Loucy (cell line): ENCODE measurements around the gene RHCE.
"Not testable (repeated sequence)": the region's sequence is repeated elsewhere in the genome, so short reads cannot be mapped to it uniquely, and the experiment has no call there.

ENCODE experiments used
- H2AFZ ChIP-seq: fragments of 200-600 bp; sonication (generic); 2 replicates; pipeline ENCODE4 v1.6.0; 2016; ENCODE audit warnings: antibody characterized with exemption, mild to moderate bottlenecking, low read length, moderate library complexity
- H3F3A ChIP-seq: fragments of 200-600 bp; 2 replicates; pipeline ENCODE4 v1.6.0; 2016; ENCODE audit warnings: antibody characterized with exemption, low read depth, mild to moderate bottlenecking
- H3K27me3 ChIP-seq: fragments of 200-600 bp; sonication (generic); 2 replicates; pipeline ENCODE4 v1.6.1; 2014; ENCODE audit warnings: low read length, mild to moderate bottlenecking; ENCODE audit not compliant: insufficient read depth, poor library complexity, severe bottlenecking
- H3K36me3 ChIP-seq: fragments of 200-600 bp; sonication (generic); 2 replicates; pipeline ENCODE4 v1.6.1; 2016; ENCODE audit warnings: low read length; ENCODE audit not compliant: insufficient read depth
- H3K4me1 ChIP-seq: fragments of 200-600 bp; sonication (generic); 2 replicates; pipeline ENCODE4 v1.5.1; 2014; ENCODE audit warnings: low read length, mild to moderate bottlenecking; ENCODE audit not compliant: insufficient read depth, poor library complexity, severe bottlenecking
- H3K4me2 ChIP-seq: fragments of 200-600 bp; sonication (generic); 2 replicates; pipeline ENCODE4 v1.6.0; 2014; ENCODE audit warnings: antibody characterized with exemption, low read length, low read depth, mild to moderate bottlenecking; ENCODE audit not compliant: poor library complexity, severe bottlenecking
- H3K4me3 ChIP-seq: fragments of 200-600 bp; sonication (generic); 2 replicates; pipeline ENCODE4 v1.5.1; 2014; ENCODE audit warnings: low read length, mild to moderate bottlenecking, mixed read lengths; ENCODE audit not compliant: poor library complexity, severe bottlenecking
- H3K79me2 ChIP-seq: fragments of 200-600 bp; sonication (generic); 2 replicates; pipeline ENCODE4 v1.6.1; 2014; ENCODE audit warnings: low read length; ENCODE audit not compliant: insufficient read depth
- H3K9ac ChIP-seq: fragments of 200-600 bp; sonication (generic); 2 replicates; pipeline ENCODE4 v1.6.0; 2014; ENCODE audit warnings: mild to moderate bottlenecking, low read depth, low read length, moderate library complexity; ENCODE audit not compliant: poor library complexity, severe bottlenecking
- H3K9me2 ChIP-seq: fragments of 200-600 bp; sonication (generic); replicated peaks from 2 replicates; pipeline ENCODE4 v1.6.1; 2016; ENCODE audit warnings: low read depth, low read length, mixed read lengths
- H3K9me3 ChIP-seq: fragments of 200-600 bp; sonication (generic); 2 replicates; pipeline ENCODE4 v1.6.1; 2014; ENCODE audit warnings: mild to moderate bottlenecking, antibody characterized with exemption, low read length, low read depth; ENCODE audit not compliant: insufficient read depth
- H4K20me1 ChIP-seq: fragments of 200-600 bp; sonication (generic); 2 replicates; pipeline ENCODE4 v1.6.0; 2014; ENCODE audit warnings: antibody characterized with exemption, low read length, mild to moderate bottlenecking; ENCODE audit not compliant: insufficient read depth, poor library complexity, severe bottlenecking

Gene RHCE

DNA sequence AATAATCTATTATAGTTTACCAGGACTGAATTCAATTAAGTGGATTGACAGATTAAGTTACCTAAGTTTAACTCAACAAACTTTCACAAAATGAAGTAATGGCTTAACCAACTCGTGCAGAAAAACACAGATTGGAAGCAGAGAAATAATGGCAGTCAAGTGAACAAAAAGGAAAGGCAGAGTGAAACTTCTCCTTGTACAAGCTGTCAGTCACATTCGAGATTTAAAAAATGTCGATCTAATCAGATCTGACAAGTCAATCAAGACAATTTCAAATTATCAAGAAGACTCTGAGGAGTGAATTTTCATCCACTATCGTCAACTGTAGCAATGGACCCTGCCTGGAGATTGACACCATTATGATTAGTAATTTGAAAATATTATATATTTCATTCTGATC lies 3.3 kb downstream of the RHCE start:
- H3K27me3 ChIP-seq, H3F3A ChIP-seq, H2AFZ ChIP-seq, H3K4me2 ChIP-seq, H3K9ac ChIP-seq, H3K79me2 ChIP-seq, H3K9me2 ChIP-seq, H3K36me3 ChIP-seq, H3K9me3 ChIP-seq, H3K4me3 ChIP-seq, H3K4me1 ChIP-seq, H4K20me1 ChIP-seq: not testable (repeated sequence)

DNA sequence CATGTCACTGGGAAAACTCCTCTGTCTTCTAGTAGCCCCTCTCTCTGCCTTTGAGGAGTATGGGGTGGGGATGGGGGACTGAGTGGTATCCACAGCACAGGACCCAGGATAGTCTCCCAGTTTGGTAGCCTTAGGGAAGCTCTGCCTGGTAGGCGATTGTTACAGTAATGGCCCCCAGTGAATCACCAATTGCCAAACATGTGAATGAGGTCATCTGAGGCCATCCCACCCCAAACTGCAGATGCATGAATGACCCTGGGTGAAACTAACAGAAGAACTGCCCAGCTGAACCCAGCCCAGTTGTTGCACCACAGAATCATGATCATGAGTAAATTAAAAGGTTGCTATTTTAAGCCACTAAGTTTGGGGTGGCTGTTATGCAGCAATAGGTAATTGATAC lies 6.0 kb downstream of the RHCE start:
- not testable (repeated sequence) for H3K9ac ChIP-seq, H3K9me3 ChIP-seq, H3F3A ChIP-seq, H3K4me1 ChIP-seq, H3K4me3 ChIP-seq, H3K27me3 ChIP-seq, H3K79me2 ChIP-seq, H3K36me3 ChIP-seq, H4K20me1 ChIP-seq, H2AFZ ChIP-seq, H3K9me2 ChIP-seq, H3K4me2 ChIP-seq

DNA sequence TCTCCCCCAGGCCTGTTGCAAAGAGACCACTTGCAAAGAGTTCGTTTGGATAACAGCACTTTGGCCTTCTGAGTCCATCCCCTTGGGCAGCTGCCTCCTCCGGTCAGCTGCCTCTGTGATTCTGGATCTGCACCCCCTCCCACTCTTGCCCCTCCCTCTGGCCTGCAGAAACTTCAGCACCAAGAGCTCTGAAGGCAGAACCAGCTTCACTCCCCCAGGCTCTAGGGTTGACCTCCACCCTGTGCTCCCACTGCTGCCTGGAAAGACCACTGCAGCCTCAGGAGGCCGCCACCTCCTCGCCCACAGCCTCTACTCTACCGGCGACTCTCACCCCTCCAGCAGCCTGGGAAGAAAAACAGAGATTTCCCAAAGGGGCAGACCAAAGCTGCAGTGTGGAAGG lies 6.5 kb downstream of the RHCE start:
- H3F3A ChIP-seq, H3K36me3 ChIP-seq, H3K27me3 ChIP-seq, H2AFZ ChIP-seq, H3K9ac ChIP-seq, H4K20me1 ChIP-seq, H3K9me3 ChIP-seq, H3K4me1 ChIP-seq, H3K79me2 ChIP-seq, H3K4me3 ChIP-seq, H3K4me2 ChIP-seq, H3K9me2 ChIP-seq: not testable (repeated sequence)

DNA sequence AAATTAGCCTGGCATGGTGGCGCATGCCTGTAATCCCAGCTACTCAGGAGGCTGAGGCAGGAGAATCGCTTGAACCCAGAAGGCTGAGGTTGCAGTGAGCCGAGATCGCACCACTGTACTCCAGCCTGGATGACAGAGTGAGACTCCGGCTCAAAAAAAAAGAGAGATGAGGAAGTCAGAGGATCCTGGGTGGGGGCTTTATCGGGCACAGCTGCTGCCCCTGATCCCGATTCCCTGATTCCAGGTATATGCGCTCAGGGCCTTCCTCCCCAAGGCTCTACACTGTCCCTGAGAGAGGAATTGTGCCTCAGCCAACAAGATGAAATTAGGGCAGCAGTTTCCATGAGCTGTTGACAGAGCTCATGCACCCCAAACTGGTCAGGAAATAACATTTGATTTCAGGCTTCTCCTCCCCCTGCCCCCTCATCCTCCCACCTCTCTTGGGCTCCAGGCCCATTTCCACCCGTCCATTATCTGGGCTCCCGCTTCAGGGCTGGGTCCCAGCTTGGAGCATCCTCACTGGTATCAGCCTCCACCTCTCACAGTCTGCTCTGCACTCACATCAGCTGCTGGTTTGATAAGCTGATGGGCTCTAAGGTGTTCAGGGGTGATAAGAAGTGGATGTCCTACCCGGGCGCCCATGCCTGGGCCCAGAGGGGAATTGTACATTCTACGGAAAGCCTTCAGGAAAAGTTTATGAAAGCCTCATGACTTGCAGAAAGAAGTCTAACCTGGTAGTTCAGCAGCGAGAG lies 7.6 kb downstream of the RHCE start:
- H3K4me1 ChIP-seq, H3F3A ChIP-seq, H3K79me2 ChIP-seq, H3K27me3 ChIP-seq, H2AFZ ChIP-seq, H3K36me3 ChIP-seq, H4K20me1 ChIP-seq, H3K9me3 ChIP-seq, H3K4me3 ChIP-seq, H3K9me2 ChIP-seq, H3K9ac ChIP-seq, H3K4me2 ChIP-seq: not testable (repeated sequence)

DNA sequence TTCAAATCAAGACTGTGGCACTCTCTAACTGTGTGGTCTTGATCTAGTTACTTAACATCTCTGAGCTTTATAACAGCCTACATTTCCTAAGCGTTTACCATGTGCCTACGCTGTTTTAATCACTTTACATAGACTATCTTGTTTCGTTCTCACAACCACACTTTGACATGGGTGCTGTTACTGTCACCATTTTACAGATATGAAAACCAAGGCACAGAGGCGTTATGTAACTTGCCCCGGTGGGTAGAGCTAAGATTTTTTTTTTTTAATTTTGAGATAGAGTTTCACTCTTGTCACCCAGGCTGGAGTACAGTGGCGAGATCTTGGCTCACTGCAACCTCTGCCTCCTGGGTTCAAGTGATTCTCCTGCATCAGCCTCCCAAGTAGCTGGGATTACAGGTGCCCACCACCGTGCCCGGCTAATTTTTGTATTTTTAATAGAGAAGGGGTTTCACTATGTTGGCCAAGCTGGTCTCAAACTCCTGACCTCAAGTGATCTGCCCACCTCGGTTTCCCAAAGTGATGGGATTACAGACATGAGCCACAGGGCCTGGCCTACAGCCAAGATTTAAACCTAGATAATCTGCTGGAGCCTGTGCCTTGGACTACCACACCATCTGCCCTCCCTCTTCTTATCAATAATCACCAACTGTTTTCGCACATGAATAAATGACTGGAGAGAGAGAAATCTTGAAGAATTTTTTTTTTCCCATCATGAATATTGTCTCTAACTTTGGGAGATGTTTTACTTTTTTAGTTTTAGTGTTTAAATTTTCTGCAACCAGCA lies 10.8 kb downstream of the RHCE start:
- not testable (repeated sequence) for H3K9me2 ChIP-seq, H3K79me2 ChIP-seq, H3K36me3 ChIP-seq, H4K20me1 ChIP-seq, H3K4me3 ChIP-seq, H3K27me3 ChIP-seq, H3K9ac ChIP-seq, H2AFZ ChIP-seq, H3F3A ChIP-seq, H3K9me3 ChIP-seq, H3K4me1 ChIP-seq, H3K4me2 ChIP-seq

DNA sequence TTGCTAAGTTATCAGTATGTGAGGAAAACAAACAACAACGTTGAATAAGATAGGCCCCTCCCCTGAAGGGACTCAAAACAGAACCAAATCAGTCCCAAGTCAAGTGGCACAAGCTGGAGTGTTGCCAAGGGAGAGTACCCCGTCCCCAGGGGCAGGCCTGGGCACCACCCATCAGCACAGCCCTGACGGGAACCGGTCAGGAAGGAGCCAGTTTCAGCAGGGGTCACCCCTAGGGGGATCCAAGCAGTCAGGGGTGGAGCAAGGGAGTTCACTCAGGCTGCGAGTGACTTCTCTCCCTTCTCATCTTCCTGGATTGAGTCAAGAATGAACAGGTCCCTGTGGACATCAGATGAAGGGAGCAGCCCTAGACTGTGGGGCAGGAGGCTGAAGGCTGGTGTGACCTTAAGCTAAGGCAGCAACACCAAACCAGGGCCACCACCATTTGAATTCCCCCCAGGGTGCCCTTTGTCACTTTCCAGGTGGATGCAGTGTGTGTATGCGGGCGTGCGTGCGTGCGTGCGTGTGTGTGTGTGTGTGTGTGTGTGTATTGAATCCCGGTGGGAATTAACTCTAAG lies 14.8 kb downstream of the RHCE start:
- H3K9me3 ChIP-seq, H3F3A ChIP-seq, H3K9ac ChIP-seq, H3K79me2 ChIP-seq, H3K4me3 ChIP-seq, H3K27me3 ChIP-seq, H3K4me2 ChIP-seq, H3K9me2 ChIP-seq, H3K36me3 ChIP-seq, H3K4me1 ChIP-seq, H4K20me1 ChIP-seq, H2AFZ ChIP-seq: not testable (repeated sequence)
